ENCODE data around the gene LTBP1.

Gene LTBP1

DNA sequence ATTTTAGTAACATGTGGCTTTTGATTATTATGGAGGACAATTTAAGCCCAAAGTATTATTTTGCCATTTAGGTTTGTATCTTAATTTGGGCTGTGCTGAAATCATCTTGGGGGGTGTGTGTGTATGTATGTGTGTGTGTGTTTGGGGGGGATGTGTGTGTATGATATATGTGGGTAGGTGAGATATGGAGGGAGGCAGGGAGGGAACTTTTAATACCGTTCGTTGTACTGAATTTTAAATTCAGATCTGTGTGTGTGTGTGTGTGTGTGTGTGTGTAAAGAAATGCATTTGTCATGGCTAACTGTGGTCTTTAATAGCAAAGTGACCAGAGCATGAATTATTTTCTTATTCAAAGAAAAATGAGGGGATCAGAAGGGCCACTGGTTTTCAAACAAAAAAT is 113.7 kb downstream of the LTBP1 start:
- Histone ChIP-seq H3K79me2 (ENCODE audit: control insufficient read depth, insufficient read depth, low read length, unreplicated experiment) (no peaks in the 10 kb centered on the region), H3K4me3 (ENCODE audit: low read depth, low read length) (no peak overlapping the region), H3K4me1 (ENCODE audit: control insufficient read depth, insufficient read depth, low read length, unreplicated experiment) (no peaks in the 10 kb centered on the region), H3K36me3 (ENCODE audit: insufficient read depth, low read length) (no peaks in the 10 kb centered on the region), H3K27ac (ENCODE audit: low read depth, low read length) (no peak overlapping the region), H2AFZ (ENCODE audit: low read length, unreplicated experiment) (no peak overlapping the region), H3K27me3 (ENCODE audit: insufficient read depth, low read length) (no peaks in the 10 kb centered on the region)

DNA sequence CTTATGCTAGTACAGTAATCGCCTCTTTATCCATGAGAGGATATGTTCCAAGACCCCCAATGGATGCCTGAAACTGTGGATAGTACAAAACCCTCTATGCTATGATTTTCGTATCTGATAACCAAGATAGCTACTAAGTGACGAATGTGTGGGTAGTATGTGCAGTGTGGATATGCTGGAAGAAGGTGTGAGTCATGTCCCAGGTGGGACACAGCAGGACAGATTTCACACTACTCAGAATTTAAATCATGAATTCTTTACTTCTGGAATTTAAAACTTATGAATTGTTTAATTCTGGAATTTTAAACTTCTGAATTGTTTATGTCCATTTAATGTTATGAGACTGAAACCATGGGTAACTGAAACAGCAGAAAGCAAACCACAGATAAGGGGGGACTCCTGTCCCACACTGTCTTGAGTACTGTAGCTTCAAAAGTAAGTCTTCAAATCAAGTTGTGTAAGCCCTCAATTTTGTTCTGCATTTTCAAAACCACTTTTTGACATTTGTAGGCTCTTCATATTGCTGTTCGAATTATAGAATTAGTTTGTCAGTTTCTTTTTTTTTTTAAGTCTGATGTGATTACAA is 116.0 kb downstream of the LTBP1 start:
- Histone ChIP-seq H3K27me3 (ENCODE audit: insufficient read depth, low read length) (no peaks in the 10 kb centered on the region), H3K36me3 (ENCODE audit: insufficient read depth, low read length) (no peaks in the 10 kb centered on the region), H3K4me1 (ENCODE audit: control insufficient read depth, insufficient read depth, low read length, unreplicated experiment) (peaks cover 3% of the 10 kb centered on the region), H3K4me3 (ENCODE audit: low read depth, low read length) (no peak overlapping the region), H3K27ac (ENCODE audit: low read depth, low read length) (no peak overlapping the region), H3K79me2 (ENCODE audit: control insufficient read depth, insufficient read depth, low read length, unreplicated experiment) (no peaks in the 10 kb centered on the region), H2AFZ (ENCODE audit: low read length, unreplicated experiment) (no peak overlapping the region)

DNA sequence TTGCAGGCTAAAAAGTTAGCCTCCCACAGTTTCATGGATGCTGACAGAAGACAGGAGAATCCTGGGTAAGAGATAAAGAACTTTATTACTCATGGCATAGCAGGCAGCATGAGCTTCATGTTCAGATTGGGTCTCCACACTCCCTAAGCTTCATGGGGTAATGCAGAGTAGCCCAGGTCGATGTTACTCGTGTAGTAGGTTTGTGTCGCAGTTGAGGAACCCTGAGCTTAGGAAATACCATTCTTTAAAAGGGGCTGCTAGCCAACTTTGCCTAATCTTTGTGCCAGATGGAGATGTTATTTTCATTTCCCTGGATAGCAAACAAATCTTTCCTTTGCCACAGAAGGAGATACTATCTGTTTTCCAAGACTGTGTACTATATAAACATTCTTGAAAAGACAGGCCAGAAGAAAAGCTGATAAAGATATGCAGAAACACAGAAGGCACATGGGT is 117.6 kb downstream of the LTBP1 start:
- H2AFZ ChIP-seq (ENCODE audit: low read length, unreplicated experiment) = no peak overlapping the region
- peaks cover 19% of the 10 kb centered on the region for H3K4me1 ChIP-seq (ENCODE audit: control insufficient read depth, insufficient read depth, low read length, unreplicated experiment)
- H3K79me2 ChIP-seq (ENCODE audit: control insufficient read depth, insufficient read depth, low read length, unreplicated experiment) = no peaks in the 10 kb centered on the region
- no peak overlapping the region for H3K4me3 ChIP-seq (ENCODE audit: low read depth, low read length)
- H3K36me3 ChIP-seq (ENCODE audit: insufficient read depth, low read length) = no peaks in the 10 kb centered on the region
- no peaks in the 10 kb centered on the region for H3K27me3 ChIP-seq (ENCODE audit: insufficient read depth, low read length)
- H3K27ac ChIP-seq (ENCODE audit: low read depth, low read length) = no peak overlapping the region

DNA sequence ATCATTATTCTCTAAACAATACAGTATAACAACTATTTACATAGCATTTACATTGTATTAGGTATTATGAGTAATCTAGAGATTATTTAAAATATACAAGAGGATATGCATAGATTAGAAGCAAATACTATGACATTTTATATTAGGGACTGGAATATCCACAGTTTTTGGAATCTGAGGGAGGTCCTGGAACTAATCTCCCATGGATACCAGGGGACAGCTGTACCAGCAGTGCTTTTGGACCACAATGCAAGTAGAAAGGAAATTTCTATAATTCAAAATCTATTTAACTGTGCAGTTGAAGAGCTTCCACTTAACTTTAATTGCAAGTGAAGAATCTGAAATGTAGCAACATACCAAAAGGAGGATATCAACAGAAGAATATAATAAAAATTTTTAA is 120.8 kb downstream of the LTBP1 start:
- Histone ChIP-seq H3K36me3 (ENCODE audit: insufficient read depth, low read length) (no peaks in the 10 kb centered on the region), H2AFZ (ENCODE audit: low read length, unreplicated experiment) (no peak overlapping the region), H3K27me3 (ENCODE audit: insufficient read depth, low read length) (no peaks in the 10 kb centered on the region), H3K27ac (ENCODE audit: low read depth, low read length) (no peak overlapping the region), H3K4me3 (ENCODE audit: low read depth, low read length) (no peak overlapping the region), H3K79me2 (ENCODE audit: control insufficient read depth, insufficient read depth, low read length, unreplicated experiment) (no peaks in the 10 kb centered on the region), H3K4me1 (ENCODE audit: control insufficient read depth, insufficient read depth, low read length, unreplicated experiment) (peaks cover 41% of the 10 kb centered on the region)

DNA sequence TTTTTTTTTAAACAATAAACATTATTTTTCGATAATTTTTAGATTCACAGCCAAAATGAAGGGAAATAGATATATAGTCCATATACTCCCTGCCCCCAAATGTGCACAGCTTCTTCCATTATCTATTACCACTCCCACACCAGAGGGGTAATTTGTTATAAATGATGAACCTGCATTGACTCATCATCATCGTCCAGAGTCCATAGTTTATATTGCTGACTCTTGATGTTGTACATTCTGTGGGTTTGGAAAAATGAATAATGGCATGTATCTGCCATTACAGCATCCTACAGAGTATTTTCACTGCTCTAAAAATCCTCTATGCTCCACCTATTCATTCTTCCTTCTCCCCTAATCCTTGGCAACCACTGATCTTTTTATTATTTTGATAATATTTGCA is 121.5 kb downstream of the LTBP1 start:
- H3K4me1 ChIP-seq (ENCODE audit: control insufficient read depth, insufficient read depth, low read length, unreplicated experiment) = peaks cover 47% of the 10 kb centered on the region
- peak overlapping the region; percentile 88 for H3K27ac ChIP-seq (ENCODE audit: low read depth, low read length)
- H3K4me3 ChIP-seq (ENCODE audit: low read depth, low read length) = no peak overlapping the region
- no peaks in the 10 kb centered on the region for H3K27me3 ChIP-seq (ENCODE audit: insufficient read depth, low read length)
- H3K79me2 ChIP-seq (ENCODE audit: control insufficient read depth, insufficient read depth, low read length, unreplicated experiment) = no peaks in the 10 kb centered on the region
- H2AFZ ChIP-seq (ENCODE audit: low read length, unreplicated experiment) = no peak overlapping the region
- no peaks in the 10 kb centered on the region for H3K36me3 ChIP-seq (ENCODE audit: insufficient read depth, low read length)

DNA sequence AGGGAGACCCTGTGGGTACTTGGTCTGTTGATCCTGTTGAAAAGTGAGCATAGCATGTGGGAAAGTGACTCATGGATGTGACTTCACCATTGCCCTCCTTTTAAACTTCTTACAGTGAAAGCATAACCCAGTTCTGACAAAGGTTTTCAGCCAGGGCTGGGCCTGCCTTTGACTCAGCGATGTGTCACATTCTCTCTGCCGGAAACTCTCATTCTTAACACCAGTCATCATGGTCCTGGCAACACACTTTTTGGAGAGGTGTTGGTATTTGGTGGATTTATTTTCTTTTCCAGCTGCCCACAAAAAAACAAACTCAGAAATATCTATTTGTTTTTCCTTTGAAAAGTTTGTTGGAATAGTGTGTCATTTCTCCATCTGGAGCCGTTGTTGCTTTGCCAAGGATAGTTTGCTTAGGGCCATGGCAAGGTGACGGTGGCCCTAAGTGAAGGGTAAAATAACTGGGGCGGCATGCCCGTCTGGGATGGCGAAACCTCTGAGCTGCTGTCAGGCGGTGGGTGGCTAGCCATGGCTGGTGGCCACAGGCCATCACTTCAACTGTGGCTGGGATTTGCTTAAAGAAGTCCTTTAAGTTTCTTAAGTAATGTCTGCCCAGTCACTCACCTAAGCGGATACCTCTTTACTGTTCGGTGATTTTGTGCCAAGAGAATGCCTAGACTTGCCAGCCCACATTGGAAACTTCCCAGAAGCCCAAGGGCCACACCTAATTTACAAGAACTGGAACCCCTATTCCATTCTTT is 123.3 kb downstream of the LTBP1 start:
- Histone ChIP-seq H3K4me3 (ENCODE audit: low read depth, low read length) (0 out of 2 replicates have a peak overlapping the region, but pooled peaks have one; percentile 4), H3K36me3 (ENCODE audit: insufficient read depth, low read length) (no peaks in the 10 kb centered on the region), H2AFZ (ENCODE audit: low read length, unreplicated experiment) (peak overlapping the region; percentile 1), H3K27me3 (ENCODE audit: insufficient read depth, low read length) (no peaks in the 10 kb centered on the region), H3K27ac (ENCODE audit: low read depth, low read length) (peak overlapping the region; percentile 88), H3K4me1 (ENCODE audit: control insufficient read depth, insufficient read depth, low read length, unreplicated experiment) (peaks cover 50% of the 10 kb centered on the region), H3K79me2 (ENCODE audit: control insufficient read depth, insufficient read depth, low read length, unreplicated experiment) (no peaks in the 10 kb centered on the region)

DNA sequence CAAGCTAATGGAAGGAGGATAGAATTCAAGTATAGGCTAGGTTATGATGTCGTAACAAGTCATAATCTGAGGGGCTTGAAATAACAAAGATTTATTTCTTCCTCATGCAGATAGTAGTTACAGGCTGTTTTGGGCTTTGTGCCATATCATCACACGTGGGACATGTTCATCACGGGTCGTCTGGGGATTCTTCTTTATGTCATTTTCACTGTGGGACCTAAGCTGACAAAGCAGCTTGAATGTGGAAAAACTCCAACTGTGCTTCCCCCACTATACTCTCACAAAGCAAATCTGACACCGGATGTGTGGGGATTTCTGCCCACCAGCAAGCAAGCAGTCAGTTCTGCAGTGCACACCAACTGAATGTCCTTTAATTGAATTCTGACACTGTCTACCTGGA is 124.8 kb downstream of the LTBP1 start:
- Histone ChIP-seq H3K27me3 (ENCODE audit: insufficient read depth, low read length) (no peaks in the 10 kb centered on the region), H3K36me3 (ENCODE audit: insufficient read depth, low read length) (no peaks in the 10 kb centered on the region), H3K4me3 (ENCODE audit: low read depth, low read length) (no peak overlapping the region), H3K4me1 (ENCODE audit: control insufficient read depth, insufficient read depth, low read length, unreplicated experiment) (peaks cover 50% of the 10 kb centered on the region), H3K79me2 (ENCODE audit: control insufficient read depth, insufficient read depth, low read length, unreplicated experiment) (no peaks in the 10 kb centered on the region), H2AFZ (ENCODE audit: low read length, unreplicated experiment) (no peak overlapping the region), H3K27ac (ENCODE audit: low read depth, low read length) (no peak overlapping the region)

DNA sequence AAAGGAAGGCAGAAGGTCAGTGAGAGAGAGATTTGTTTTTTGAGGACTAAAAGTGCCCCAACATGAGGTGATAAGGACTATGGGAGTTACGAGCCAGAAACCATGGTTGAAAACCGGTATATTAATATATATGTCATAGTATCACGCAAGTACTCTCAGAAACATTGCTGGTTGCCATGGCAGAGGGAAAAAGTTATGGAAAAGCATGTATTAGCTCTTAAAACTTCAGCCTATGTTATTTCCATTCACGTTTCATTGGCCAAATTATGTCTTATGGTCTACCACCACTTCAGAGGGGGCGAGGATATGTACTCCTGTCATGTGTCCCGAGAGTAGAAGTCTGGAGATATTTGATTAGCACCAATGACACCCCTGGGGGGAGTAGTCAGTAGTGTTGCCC is 125.9 kb downstream of the LTBP1 start:
- H3K36me3 ChIP-seq (ENCODE audit: insufficient read depth, low read length) = no peaks in the 10 kb centered on the region
- no peaks in the 10 kb centered on the region for H3K27me3 ChIP-seq (ENCODE audit: insufficient read depth, low read length)
- H3K27ac ChIP-seq (ENCODE audit: low read depth, low read length) = no peak overlapping the region
- H3K4me1 ChIP-seq (ENCODE audit: control insufficient read depth, insufficient read depth, low read length, unreplicated experiment) = peaks cover 48% of the 10 kb centered on the region
- H3K4me3 ChIP-seq (ENCODE audit: low read depth, low read length) = no peak overlapping the region
- H3K79me2 ChIP-seq (ENCODE audit: control insufficient read depth, insufficient read depth, low read length, unreplicated experiment) = no peaks in the 10 kb centered on the region
- H2AFZ ChIP-seq (ENCODE audit: low read length, unreplicated experiment) = no peak overlapping the region

DNA sequence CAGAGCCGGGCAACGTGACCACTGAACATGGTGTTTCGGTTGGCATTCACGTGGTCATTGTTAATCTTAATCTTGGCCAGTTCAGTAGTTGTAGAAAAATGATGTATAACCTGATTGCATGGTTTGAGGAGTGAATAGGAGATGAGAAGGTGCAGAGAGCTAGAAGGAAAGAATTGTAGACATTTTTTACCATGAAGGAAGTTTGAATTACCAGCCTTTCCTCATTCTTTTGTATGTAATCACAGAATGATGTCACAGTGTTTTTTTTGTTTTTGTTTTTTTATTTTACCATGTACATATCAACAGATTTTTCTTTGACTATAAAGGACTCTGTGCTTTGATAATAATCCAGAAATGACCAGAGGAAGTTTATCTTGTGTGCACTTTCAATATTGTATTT is 126.3 kb downstream of the LTBP1 start:
- no peak overlapping the region for H2AFZ ChIP-seq (ENCODE audit: low read length, unreplicated experiment)
- H3K4me3 ChIP-seq (ENCODE audit: low read depth, low read length) = no peak overlapping the region
- no peaks in the 10 kb centered on the region for H3K27me3 ChIP-seq (ENCODE audit: insufficient read depth, low read length)
- no peaks in the 10 kb centered on the region for H3K79me2 ChIP-seq (ENCODE audit: control insufficient read depth, insufficient read depth, low read length, unreplicated experiment)
- no peak overlapping the region for H3K27ac ChIP-seq (ENCODE audit: low read depth, low read length)
- peaks cover 44% of the 10 kb centered on the region for H3K4me1 ChIP-seq (ENCODE audit: control insufficient read depth, insufficient read depth, low read length, unreplicated experiment)
- no peaks in the 10 kb centered on the region for H3K36me3 ChIP-seq (ENCODE audit: insufficient read depth, low read length)

DNA sequence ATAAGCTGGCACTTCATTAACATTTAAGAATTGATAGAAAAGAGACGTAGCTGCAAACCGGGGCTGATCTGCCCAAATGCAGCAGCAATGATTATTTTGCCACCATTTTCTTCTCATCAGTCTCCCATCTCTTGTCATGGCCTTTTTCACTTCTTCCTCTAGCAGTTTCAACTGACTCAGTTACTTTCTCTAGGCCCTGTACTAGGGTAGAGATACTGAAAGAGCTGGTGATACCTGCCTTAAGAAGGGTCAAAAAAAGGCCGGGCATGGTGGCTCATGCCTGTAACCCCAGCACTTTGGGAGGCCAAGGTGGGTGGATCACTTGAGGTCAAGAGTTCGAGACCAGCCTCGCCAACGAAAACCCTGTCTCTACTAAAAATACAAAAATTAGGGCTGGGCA is 127.4 kb downstream of the LTBP1 start:
- no peak overlapping the region for H3K27ac ChIP-seq (ENCODE audit: low read depth, low read length)
- no peaks in the 10 kb centered on the region for H3K79me2 ChIP-seq (ENCODE audit: control insufficient read depth, insufficient read depth, low read length, unreplicated experiment)
- H3K4me1 ChIP-seq (ENCODE audit: control insufficient read depth, insufficient read depth, low read length, unreplicated experiment) = peaks cover 32% of the 10 kb centered on the region

DNA sequence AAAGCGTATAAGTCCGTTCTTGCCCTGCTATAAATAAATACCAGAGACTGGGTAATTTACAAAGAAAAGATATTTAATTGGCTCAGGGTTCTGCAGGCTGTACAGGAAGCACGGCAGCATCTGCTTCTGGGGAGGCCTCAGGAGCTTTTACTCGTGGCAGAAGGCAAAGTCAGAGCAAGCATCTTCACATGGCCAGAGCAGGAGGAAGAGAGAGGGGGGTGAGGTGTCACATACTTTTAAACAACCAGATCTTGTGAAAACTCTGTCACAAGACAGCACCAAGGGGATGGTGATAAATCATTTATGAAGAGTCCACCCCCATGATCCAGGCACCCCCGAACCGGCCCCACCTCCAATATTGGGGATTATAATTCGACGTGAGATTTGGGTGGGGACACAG is 130.6 kb downstream of the LTBP1 start:
- H3K27ac ChIP-seq (ENCODE audit: low read depth, low read length) = no peak overlapping the region
- H3K27me3 ChIP-seq (ENCODE audit: insufficient read depth, low read length) = no peaks in the 10 kb centered on the region
- H3K36me3 ChIP-seq (ENCODE audit: insufficient read depth, low read length) = no peaks in the 10 kb centered on the region
- H3K4me1 ChIP-seq (ENCODE audit: control insufficient read depth, insufficient read depth, low read length, unreplicated experiment) = peaks cover 10% of the 10 kb centered on the region
- no peaks in the 10 kb centered on the region for H3K79me2 ChIP-seq (ENCODE audit: control insufficient read depth, insufficient read depth, low read length, unreplicated experiment)
- H2AFZ ChIP-seq (ENCODE audit: low read length, unreplicated experiment) = no peak overlapping the region
- H3K4me3 ChIP-seq (ENCODE audit: low read depth, low read length) = no peak overlapping the region

More for the DNA sequence above, 127.4 kb downstream of the LTBP1 start:
- Histone ChIP-seq H3K27me3 (ENCODE audit: insufficient read depth, low read length) (no peaks in the 10 kb centered on the region), H3K4me3 (ENCODE audit: low read depth, low read length) (no peak overlapping the region), H3K36me3 (ENCODE audit: insufficient read depth, low read length) (no peaks in the 10 kb centered on the region), H2AFZ (ENCODE audit: low read length, unreplicated experiment) (no peak overlapping the region)
